Fibroblast of peridontal ligament (primary cell): ENCODE results near the gene LYPD8.

Experiments
- DNase-seq: peaks from one replicate; pipeline ENCODE4 v3.0.0-alpha.2; 2010; ENCODE audit errors: extremely low read depth

LYPD8 gene

GRCh38 chr1:248757784-248758195 lies 2.2 kb upstream of the LYPD8 start:
- no peak for DNase-seq

GRCh38 chr1:248756636-248757035 lies 1.1 kb upstream of the LYPD8 start:
- DNase-seq: no peak

GRCh38 chr1:248756151-248756550 lies 592 bp upstream of the LYPD8 start:
- no peak for DNase-seq

GRCh38 chr1:248753708-248754280 lies 1.8 kb downstream of the LYPD8 start:
- DNase-seq: no peak

GRCh38 chr1:248753029-248753594 lies 2.4 kb downstream of the LYPD8 start:
- no peak for DNase-seq

- no peak for DNase-seq
Measured at GRCh38 chr1:248752161-248753028, 3.2 kb downstream of the LYPD8 start.

- no peak for DNase-seq
Measured at GRCh38 chr1:248751635-248752034, 3.9 kb downstream of the LYPD8 start.

GRCh38 chr1:248751142-248751541 lies 4.4 kb downstream of the LYPD8 start:
- DNase-seq: no peak

GRCh38 chr1:248750496-248750895 lies 5.1 kb downstream of the LYPD8 start:
- DNase-seq: no peak

GRCh38 chr1:248748211-248748610 lies 7.3 kb downstream of the LYPD8 start:
- DNase-seq: no peak

GRCh38 chr1:248740876-248741275 lies 14.7 kb downstream of the LYPD8 start:
- no peak for DNase-seq

GRCh38 chr1:248739572-248740205 lies 15.9 kb downstream of the LYPD8 start:
- DNase-seq: no peak

GRCh38 chr1:248737457-248737856 lies 18.1 kb downstream of the LYPD8 start:
- no peak for DNase-seq

GRCh38 chr1:248736977-248737376 lies 18.6 kb downstream of the LYPD8 start:
- DNase-seq: no peak

- DNase-seq: no peak
Measured at GRCh38 chr1:248733566-248733965, 22.0 kb downstream of the LYPD8 start.

- DNase-seq: no peak
Measured at GRCh38 chr1:248730507-248731335, 24.8 kb downstream of the LYPD8 start.

GRCh38 chr1:248714248-248714647 lies 41.3 kb downstream of the LYPD8 start:
- DNase-seq: peak; percentile 1

- DNase-seq: no peak
Measured at GRCh38 chr1:248710305-248710900, 45.2 kb downstream of the LYPD8 start.

- DNase-seq: no peak
Measured at GRCh38 chr1:248704606-248705005, 51.0 kb downstream of the LYPD8 start.

- no peak for DNase-seq
Measured at GRCh38 chr1:248703674-248704073, 51.9 kb downstream of the LYPD8 start.

- no peak for DNase-seq
Measured at GRCh38 chr1:248702714-248703113, 52.8 kb downstream of the LYPD8 start, which contains the start of gene OR14I1. OR14I1 (minus strand) TSS chr1:248702766.
